Endometrium (tissue), 2 donors: ENCODE measurements around the gene DDX23.

Experiments used
- FAIRE-seq: peaks from 2 replicates; lab custom pipeline; 2012; peaks lifted over from hg19 to GRCh38; lab: Jason Lieb, UNC
- donor health status: control.
- donor health status: control.

Gene DDX23

GRCh38 chr12:48823281-48823680 is 28.7 kb downstream of the DDX23 start:
- no peak for FAIRE-seq

- FAIRE-seq, result no peak
Measured at GRCh38 chr12:48822711-48823110, 29.3 kb downstream of the DDX23 start.

- FAIRE-seq, result no peak
Measured at GRCh38 chr12:48822139-48822538, 29.8 kb downstream of the DDX23 start.

- FAIRE-seq, result no peak
Measured at GRCh38 chr12:48819986-48820725, 31.8 kb downstream of the DDX23 start.

GRCh38 chr12:48818831-48819590 is 33.0 kb downstream of the DDX23 start:
- FAIRE-seq, result no peak

GRCh38 chr12:48817873-48818830 is 33.8 kb downstream of the DDX23 start, which contains the start of gene CACNB3:
TSS of gene CACNB3 (plus strand) at chr12:48818496. CDS start at chr12:48818930, 434 bp downstream.
- no peak for FAIRE-seq

- FAIRE-seq, result no peak
Measured at GRCh38 chr12:48816143-48816854, 35.7 kb downstream of the DDX23 start.

GRCh38 chr12:48815126-48816110 is 36.5 kb downstream of the DDX23 start:
- no peak for FAIRE-seq

GRCh38 chr12:48814262-48815125 is 37.5 kb downstream of the DDX23 start:
- no peak for FAIRE-seq

GRCh38 chr12:48813465-48814261 is 38.3 kb downstream of the DDX23 start:
- FAIRE-seq, result peak; percentile 96

- no peak for FAIRE-seq
Measured at GRCh38 chr12:48812389-48812788, 39.6 kb downstream of the DDX23 start.

- no peak for FAIRE-seq
Measured at GRCh38 chr12:48811437-48812090, 40.4 kb downstream of the DDX23 start.

GRCh38 chr12:48810903-48811431 is 41.0 kb downstream of the DDX23 start:
- FAIRE-seq, result peak; percentile 88

- FAIRE-seq, result no peak
Measured at GRCh38 chr12:48807981-48808380, 44.0 kb downstream of the DDX23 start.

- no peak for FAIRE-seq
Measured at GRCh38 chr12:48803675-48804074, 48.3 kb downstream of the DDX23 start.

- no peak for FAIRE-seq
Measured at GRCh38 chr12:48800971-48801370, 51.0 kb downstream of the DDX23 start.

- FAIRE-seq, result no peak
Measured at GRCh38 chr12:48800457-48800856, 51.5 kb downstream of the DDX23 start.

- no peak for FAIRE-seq
Measured at GRCh38 chr12:48796976-48797375, 55.0 kb downstream of the DDX23 start.
